GM12878 (cell line): ENCODE data around the gene KIFAP3. TPM values are rescaled to one million over a fixed set of nuclear protein-coding genes. Genes with fewer than 3 reads are reported as not detected.
"Not testable (repeated sequence)": the region's sequence is repeated elsewhere in the genome, so short reads cannot be mapped to it uniquely, and the experiment has no call there.

ENCODE experiments used
- ATAC-seq: fragments of 200-7000 bp; cut with Tn5 transposase; 3 replicates; pipeline ENCODE4 v1.9.1; 2020; ENCODE audit warnings: mild to moderate bottlenecking, moderate library complexity
- BruUV-seq: library from RNA; stranded (reverse); fragments of 400-500 nt; replicated peaks from 2 replicates; lab custom pipeline; 2021; lab: Mats Ljungman, UMichigan
- CTCF ChIA-PET: fragments of 300-600 bp; sonication (Branson Sonifier 250); formaldehyde crosslinking; extraction: SDS; loops from one replicate; lab custom pipeline; 2021; ENCODE audit warnings: inconsistent platforms; lab: Yijun Ruan, JAX
- POLR2A ChIA-PET: fragments of 350-600 bp; formaldehyde crosslinking; extraction: SDS; loops from one replicate; lab custom pipeline; 2021; ENCODE audit warnings: inconsistent platforms; lab: Charles Lee
- RAD21 ChIA-PET: fragments of 300-600 bp; sonication (Branson Sonifier 250); formaldehyde crosslinking; loops from one replicate; lab custom pipeline; 2023; ENCODE audit warnings: antibody characterized with exemption; ENCODE audit not compliant: unreplicated experiment; lab: Charles Lee
- SMC1A ChIA-PET: fragments of 300-600 bp; sonication (Branson Sonifier 250); formaldehyde crosslinking; loops from one replicate; lab custom pipeline; 2023; ENCODE audit not compliant: unreplicated experiment, uncharacterized antibody; lab: Charles Lee
- DNase-seq: peaks from one replicate; pipeline ENCODE4 v3.0.0-alpha.2; 2011; ENCODE audit warnings: low read depth, low spot score
- FAIRE-seq: peaks from 3 replicates; lab custom pipeline; 2011; peaks lifted over from hg19 to GRCh38; lab: Jason Lieb, UNC
- H2AFZ ChIP-seq: 2 replicates; pipeline ENCODE4 v1.6.0; 2011; ENCODE audit warnings: low read depth, low read length, control low read depth; ENCODE audit not compliant: control insufficient read depth
- H3K27ac ChIP-seq: 2 replicates; pipeline ENCODE4 v1.5.1; 2011; ENCODE audit warnings: control low read depth; ENCODE audit not compliant: control insufficient read depth, insufficient read depth
- H3K27me3 ChIP-seq, 2 experiments: replicated peaks in 1 of 2; 2 replicates each; pipeline versions ENCODE4 v1.6.0 to v1.6.1; 2011; ENCODE audit warnings: low read length in 1 of 2; ENCODE audit not compliant: control insufficient read depth in 2 of 2, insufficient read depth in 2 of 2
- H3K36me3 ChIP-seq, 2 experiments: 2 replicates each; pipeline ENCODE4 v1.5.1; 2011; ENCODE audit warnings: low read length in 1 of 2; ENCODE audit not compliant: control insufficient read depth in 2 of 2, insufficient read depth in 2 of 2
- H3K4me1 ChIP-seq: 2 replicates; pipeline ENCODE4 v1.6.1; 2011; ENCODE audit warnings: mild to moderate bottlenecking, low read length, moderate library complexity, mixed read lengths; ENCODE audit not compliant: control insufficient read depth, insufficient read depth
- H3K4me2 ChIP-seq: 2 replicates; pipeline ENCODE4 v1.6.0; 2011; ENCODE audit warnings: control low read depth; ENCODE audit not compliant: control insufficient read depth, insufficient read depth
- H3K4me3 ChIP-seq: fragments of 200-600 bp; sonication (generic); 2 replicates; pipeline ENCODE4 v1.5.1; 2016
- H3K79me2 ChIP-seq: 2 replicates; pipeline ENCODE4 v1.6.0; 2011; ENCODE audit warnings: low read length; ENCODE audit not compliant: control insufficient read depth, insufficient read depth
- H3K9ac ChIP-seq: 2 replicates; pipeline ENCODE4 v1.8.0; 2011; ENCODE audit warnings: low read length, control low read depth, mixed read lengths; ENCODE audit not compliant: control insufficient read depth, insufficient read depth
- H3K9me3 ChIP-seq: replicated peaks from 3 replicates; pipeline ENCODE4 v1.5.1; 2011; ENCODE audit warnings: mild to moderate bottlenecking, low read length; ENCODE audit not compliant: control insufficient read depth, insufficient read depth
- H4K20me1 ChIP-seq: 2 replicates; pipeline ENCODE4 v1.6.0; 2011; ENCODE audit not compliant: control insufficient read depth, insufficient read depth
- BMI1 ChIP-seq: fragments of 450-650 bp; IDR thresholded peaks from 2 replicates; pipeline ENCODE4 v1.6.1; 2016; ENCODE audit warnings: mild to moderate bottlenecking, moderate library complexity, borderline replicate concordance
- BRCA1 ChIP-seq: IDR thresholded peaks from 2 replicates; pipeline ENCODE4 v1.6.1; 2011; ENCODE audit warnings: low read depth, low read length, improper control_type of control experiment
- JUND ChIP-seq: IDR thresholded peaks from 2 replicates; pipeline ENCODE4 v1.6.1; 2012; ENCODE audit warnings: low read depth, mild to moderate bottlenecking, low read length, improper control_type of control experiment, moderate library complexity
- MAX ChIP-seq: IDR thresholded peaks from 2 replicates; pipeline ENCODE4 v1.6.1; 2012; ENCODE audit warnings: low read depth, low read length, improper control_type of control experiment
- MEF2A ChIP-seq: IDR thresholded peaks from 2 replicates; pipeline ENCODE4 v1.6.1; 2011; ENCODE audit warnings: low read depth, mild to moderate bottlenecking, low read length, moderate library complexity; ENCODE audit not compliant: insufficient read depth
- MTA3 ChIP-seq: IDR thresholded peaks from 2 replicates; pipeline ENCODE4 v1.6.1; 2012; ENCODE audit warnings: low read length, inconsistent platforms, borderline replicate concordance
- NFYB ChIP-seq: IDR thresholded peaks from 2 replicates; pipeline ENCODE4 v1.6.1; 2011; ENCODE audit warnings: low read depth, mild to moderate bottlenecking, low read length, improper control_type of control experiment, moderate library complexity; ENCODE audit not compliant: insufficient read depth
- PML ChIP-seq: IDR thresholded peaks from 2 replicates; pipeline ENCODE4 v1.6.1; 2012; ENCODE audit warnings: low read length, inconsistent platforms
- POLR2A ChIP-seq: IDR thresholded peaks from 2 replicates; pipeline ENCODE4 v1.6.1; 2011; ENCODE audit warnings: low read depth, mild to moderate bottlenecking, low read length
- RELB ChIP-seq: fragments of 450-650 bp; IDR thresholded peaks from 2 replicates; pipeline ENCODE4 v1.6.1; 2017; ENCODE audit warnings: low read depth, mild to moderate bottlenecking, moderate library complexity
- RUNX3 ChIP-seq: IDR thresholded peaks from 2 replicates; pipeline ENCODE4 v1.6.1; 2012; ENCODE audit warnings: low read length, inconsistent platforms
- TAF1 ChIP-seq: IDR thresholded peaks from 2 replicates; pipeline ENCODE4 v1.6.1; 2011; ENCODE audit warnings: mild to moderate bottlenecking, low read depth, low read length, borderline replicate concordance
- TARDBP ChIP-seq: IDR thresholded peaks from 2 replicates; pipeline ENCODE4 v1.6.1; 2016; ENCODE audit warnings: borderline replicate concordance
- ZNF274 ChIP-seq: IDR thresholded peaks from one replicate; pipeline ENCODE4 v1.8.0; 2011; ENCODE audit not compliant: insufficient read length, insufficient read depth
- WGBS: methylation state at CpG from one replicate; pipeline ENCODE4 v1.1.6; 2016; ENCODE audit warnings: low lambda C conversion rate; ENCODE audit not compliant: insufficient replicate concordance, insufficient coverage; ENCODE audit errors: missing lambda C conversion rate; 5-methylcytosine and 5-hydroxymethylcytosine counted together
- in situ Hi-C: fragments of 300-500 bp; cut with MboI; formaldehyde crosslinking; loops from 9 replicates; pipeline ENCODE4 v1.14.3; 2018; ENCODE audit warnings: mixed read lengths
- intact Hi-C: fragments of 100-400 bp; cut with micrococcal nuclease; formaldehyde crosslinking; loops from one replicate; pipeline ENCODE4 v1.14.2; 2022; ENCODE audit not compliant: unreplicated experiment
- polyA plus RNA-seq, 11 experiments: library from polyadenylated mRNA; depleted of rRNA in 4 of 11; unstranded in 6 of 11; stranded (reverse) in 5 of 11; fragments of >200 nt; fragmentation: Nextera tagmentation in 4 of 11; fragmentation: Illumina TruSeq in 1 of 11; extraction: Ambion mirVana in 4 of 11; extraction: Trizol in 1 of 11; gene quantifications; 1 replicate in 1 of 11; 2 replicates in 10 of 11; pipeline versions ENCODE4 v1.2.1 to v1.2.3, GENCODE V29; 2011 to 2016; ENCODE audit warnings: inconsistent platforms in 2 of 11, missing spikeins in 2 of 11, low read depth in 1 of 11
- total RNA-seq, 4 experiments: library from RNA; depleted of rRNA in 3 of 4; stranded (reverse); fragments of >200 nt in 3 of 4; fragmentation: Illumina TruSeq in 1 of 4; extraction: Trizol in 1 of 4; gene quantifications; 2 replicates each; pipeline versions ENCODE4 v1.2.1 to v1.2.3, GENCODE V29; 2013 to 2021

KIFAP3 gene
- total and polyA plus RNA-seq, 10 of the 15 experiments (the other 5 are each of a cell fraction or from before 2014, with no cell fraction given) = 13.7 to 100 (median 18.9) TPM

DNA sequence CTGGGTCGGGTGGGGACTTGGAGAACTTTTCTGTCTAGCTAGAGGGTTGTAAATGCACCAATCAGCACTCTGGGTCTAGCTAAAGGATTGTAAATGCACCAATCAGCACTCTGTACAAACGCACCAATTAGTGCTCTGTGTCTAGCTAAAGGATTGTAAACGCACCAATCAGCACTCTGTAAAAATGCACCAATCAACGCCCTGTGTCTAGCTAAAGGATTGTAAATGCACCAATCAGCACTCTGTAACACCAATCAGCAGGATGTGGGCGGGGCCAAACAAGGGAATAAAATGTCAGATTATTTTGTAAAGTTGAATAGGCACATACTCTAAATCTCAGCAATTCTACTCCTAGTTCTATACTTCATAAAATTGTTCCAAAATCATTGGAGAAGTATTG lies 2.5 kb upstream of the KIFAP3 start:
- H3K4me3 ChIP-seq, ATAC-seq, DNase-seq, H2AFZ ChIP-seq, H3K4me1 ChIP-seq, FAIRE-seq, H3K9me3 ChIP-seq, POLR2A ChIA-PET, H4K20me1 ChIP-seq, H3K9ac ChIP-seq, BruUV-seq, H3K36me3 ChIP-seq, H3K27me3 ChIP-seq, H3K27ac ChIP-seq, H3K4me2 ChIP-seq: not testable (repeated sequence)
- ChIA-PET CTCF (interaction anchor here (0.8 to 1.4 kb wide), 4 partner anchors 9 to 202 kb away, joined by 3 to 4 read pairs (median 3); no protein-coding TSS in a partner anchor), RAD21 (interaction anchor here (1.3 kb wide), 1 partner anchor 688 kb away, joined by 3 read pairs; no protein-coding TSS in a partner anchor), SMC1A (interaction anchor here (0.7 to 1.7 kb wide), 5 partner anchors 10 to 420 kb away, joined by 3 to 4 read pairs (median 3); no protein-coding TSS in a partner anchor)
- peak; percentile 82 for TF ChIP-seq NFYB
- in situ Hi-C loops (loop anchor here (10.0 kb wide), 1 partner anchor 458 kb away; the partner anchor contains the start of gene GORAB), intact Hi-C loops (loop anchor here (10.0 kb wide), 1 partner anchor 1408 kb away; the partner anchor contains the start of gene PRRC2C)
- peaks cover 22% of the 10 kb centered on the region for H3K79me2 ChIP-seq
- WGBS = 59% methylated on average over 5 of the region's 5 CpGs

- ATAC-seq = no peak
- ChIA-PET SMC1A (interaction anchor here (0.6 to 1.7 kb wide), 14 partner anchors 9 to 683 kb away, joined by 3 to 5 read pairs (median 3); no protein-coding TSS in a partner anchor), RAD21 (interaction anchor here (0.7 to 2.2 kb wide), 5 partner anchors 26 to 689 kb away, joined by 3 to 8 read pairs (median 3); partner anchors contain the start of gene SCYL3), POLR2A (interaction anchor here (0.6 to 0.7 kb wide), 3 partner anchors 11 to 688 kb away, joined by 3 to 7 read pairs (median 3); no protein-coding TSS in a partner anchor), CTCF (interaction anchor here (0.7 to 1.4 kb wide), 5 partner anchors 9 to 203 kb away, joined by 3 to 4 read pairs (median 3); no protein-coding TSS in a partner anchor)
- H3K27me3 ChIP-seq = no peaks in the 10 kb centered on the region
- no peak overlapping the region for H3K4me2 ChIP-seq
- H3K79me2 ChIP-seq = peaks cover 27% of the 10 kb centered on the region
- no peaks in the 10 kb centered on the region for H3K4me1 ChIP-seq
- no peak overlapping the region for H3K9ac ChIP-seq
- intact Hi-C loops (loop anchor here (10.0 kb wide), 1 partner anchor 1409 kb away; the partner anchor contains the start of gene PRRC2C), in situ Hi-C loops (loop anchor here (10.0 kb wide), 1 partner anchor 459 kb away; the partner anchor contains the start of gene GORAB)
- BruUV-seq = no TSS peak
- no peaks in the 10 kb centered on the region for H4K20me1 ChIP-seq
- no peak overlapping the region for H2AFZ ChIP-seq
- no peak for FAIRE-seq
- peaks cover 2% of the 10 kb centered on the region; the same call in 2 of the 3 replicates for H3K9me3 ChIP-seq
- no peak overlapping the region for H3K4me3 ChIP-seq
- no peaks in the 10 kb centered on the region for H3K36me3 ChIP-seq
- no peak for TF ChIP-seq BRCA1
- TF ChIP-seq MAX = no peak
- no peak for TF ChIP-seq MEF2A
- TF ChIP-seq MTA3 = no peak
- TF ChIP-seq PML = no peak
- no peak for TF ChIP-seq TARDBP
- TF ChIP-seq BMI1 = no peak
- TF ChIP-seq POLR2A = no peak
- TF ChIP-seq TAF1 = no peak
- no peak for TF ChIP-seq JUND
- TF ChIP-seq RUNX3 = no peak
- no peak for TF ChIP-seq RELB
- TF ChIP-seq ZNF274 = no peak
- DNase-seq = no peak
- H3K27ac ChIP-seq = no peak overlapping the region
Measured at GRCh38 chr1:170076199-170076598, 1.7 kb upstream of the KIFAP3 start.
